Endothelial cell of umbilical vein (primary cell): ENCODE measurements around the gene CEMIP. TPM values are rescaled to one million over a fixed set of nuclear protein-coding genes. Genes with fewer than 3 reads are reported as not detected.

Source experiments
- BruUV-seq: library from RNA; stranded (reverse); fragments of 400-500 nt; replicated peaks from 2 replicates; lab custom pipeline; 2021; lab: Mats Ljungman, UMichigan
- CTCF ChIA-PET: fragments of 300-600, 350-600 bp; sonication (Branson Sonifier 250); formaldehyde crosslinking; loops from one replicate; lab custom pipeline; 2021; ENCODE audit warnings: antibody characterized with exemption, inconsistent platforms; lab: Charles Lee
- POLR2A ChIA-PET: fragments of 300-600, 350-600 bp; sonication (Branson Sonifier 250); formaldehyde crosslinking; loops from one replicate; lab custom pipeline; 2021; ENCODE audit warnings: antibody characterized with exemption, inconsistent platforms; lab: Charles Lee
- DNase-seq: peaks from one replicate; pipeline ENCODE4 v3.0.0-alpha.2; 2011; ENCODE audit warnings: low read depth, low spot score
- FAIRE-seq: peaks from 2 replicates; lab custom pipeline; 2011; peaks lifted over from hg19 to GRCh38; lab: Jason Lieb, UNC
- H2AFZ ChIP-seq: 2 replicates; pipeline ENCODE4 v1.6.0; 2012; ENCODE audit warnings: low read depth, low read length, control low read depth, inconsistent platforms
- H3K27ac ChIP-seq: 2 replicates; pipeline ENCODE4 v1.5.1; 2011; ENCODE audit warnings: low read depth, mild to moderate bottlenecking, control low read depth, low read length, moderate library complexity; ENCODE audit not compliant: insufficient read depth
- H3K27me3 ChIP-seq, 2 experiments: 2 replicates each; pipeline versions ENCODE4 v1.6.0 to v1.6.1; 2011; ENCODE audit warnings: low read length in 2 of 2, mixed read lengths in 1 of 2; ENCODE audit not compliant: control insufficient read depth in 2 of 2, insufficient read depth in 2 of 2
- H3K36me3 ChIP-seq, 2 experiments: 2 replicates in 1 of 2; 3 replicates in 1 of 2; pipeline ENCODE4 v1.5.1; 2011; ENCODE audit warnings: low read length in 2 of 2, mild to moderate bottlenecking in 1 of 2, moderate library complexity in 1 of 2; ENCODE audit not compliant: control insufficient read depth in 2 of 2, insufficient read depth in 2 of 2; ENCODE audit errors: extremely low read depth in 1 of 2
- H3K4me1 ChIP-seq: 3 replicates; pipeline ENCODE4 v1.5.1; 2011; ENCODE audit warnings: mild to moderate bottlenecking, low read length; ENCODE audit not compliant: control insufficient read depth, insufficient read depth; ENCODE audit errors: extremely low read depth
- H3K4me2 ChIP-seq: 2 replicates; pipeline ENCODE4 v1.6.1; 2011; ENCODE audit warnings: low read length, control low read depth, mixed read lengths; ENCODE audit not compliant: insufficient read depth
- H3K4me3 ChIP-seq, 3 experiments: fragments of 200-600 bp in 1 of 3; sonication (generic), shearing (Covaris generic) in 1 of 3; replicated peaks in 1 of 3; 2 replicates each; pipeline ENCODE4 v1.5.1; 2011 to 2016; ENCODE audit warnings: control low read depth in 3 of 3, low read length in 3 of 3, mild to moderate bottlenecking in 2 of 3, inconsistent platforms in 1 of 3, low read depth in 1 of 3, moderate library complexity in 1 of 3; ENCODE audit not compliant: insufficient read depth in 1 of 3
- H3K79me2 ChIP-seq: 2 replicates; pipeline ENCODE4 v1.6.0; 2012; ENCODE audit warnings: low read length, inconsistent platforms; ENCODE audit not compliant: control insufficient read depth, insufficient read depth
- H3K9ac ChIP-seq: replicated peaks from 2 replicates; pipeline ENCODE3; 2011; ENCODE audit warnings: low read length, control low read depth; ENCODE audit not compliant: insufficient read depth; ENCODE audit errors: extremely low read depth
- H3K9me1 ChIP-seq: replicated peaks from 3 replicates; pipeline ENCODE4 v1.6.0; 2011; ENCODE audit warnings: mild to moderate bottlenecking, low read length; ENCODE audit not compliant: control insufficient read depth, insufficient read depth; ENCODE audit errors: extremely low read depth
- H3K9me3 ChIP-seq: replicated peaks from 2 replicates; pipeline ENCODE4 v1.5.1; 2012; ENCODE audit warnings: low read length, inconsistent platforms; ENCODE audit not compliant: control insufficient read depth, insufficient read depth
- H4K20me1 ChIP-seq: replicated peaks from 2 replicates; pipeline ENCODE3; 2011; ENCODE audit warnings: mild to moderate bottlenecking, low read length; ENCODE audit not compliant: control insufficient read depth, insufficient read depth; ENCODE audit errors: extremely low read depth
- EZH2 ChIP-seq: IDR thresholded peaks from 2 replicates; pipeline ENCODE4 v1.6.1; 2012; ENCODE audit warnings: borderline replicate concordance, low read depth, mild to moderate bottlenecking, moderate library complexity, low read length, inconsistent platforms; ENCODE audit not compliant: severe bottlenecking
- FOS ChIP-seq: IDR thresholded peaks from 2 replicates; pipeline ENCODE4 v1.6.1; 2011; ENCODE audit warnings: mild to moderate bottlenecking, low read length, moderate library complexity, borderline replicate concordance; ENCODE audit not compliant: insufficient read depth
- GATA2 ChIP-seq: IDR thresholded peaks from 2 replicates; pipeline ENCODE4 v1.7.0; 2011; ENCODE audit warnings: low read depth, mild to moderate bottlenecking, moderate library complexity, mixed read lengths, low read length; ENCODE audit not compliant: insufficient read length, insufficient read depth
- JUN ChIP-seq: IDR thresholded peaks from 2 replicates; pipeline ENCODE4 v1.6.1; 2011; ENCODE audit warnings: borderline replicate concordance, low read depth; ENCODE audit not compliant: insufficient read length, insufficient read depth
- MYC ChIP-seq: IDR thresholded peaks from one replicate; pipeline ENCODE4 v1.6.1; 2011; ENCODE audit warnings: mild to moderate bottlenecking, low read depth, low read length
- POLR2A ChIP-seq: IDR thresholded peaks from 2 replicates; pipeline ENCODE4 v1.6.1; 2012; ENCODE audit warnings: low read depth, mild to moderate bottlenecking, control low read depth, low read length
- POLR2AphosphoS5 ChIP-seq: IDR thresholded peaks from 2 replicates; pipeline ENCODE4 v1.6.1; 2012; ENCODE audit warnings: low read depth, mild to moderate bottlenecking, control low read depth, low read length, moderate library complexity; ENCODE audit not compliant: insufficient read depth
- dilution Hi-C: fragments of 300-500 bp; cut with MboI; formaldehyde crosslinking; loops from one replicate; pipeline ENCODE4 v1.15.0; 2019; ENCODE audit warnings: low sequenced_read_pairs; ENCODE audit not compliant: extremely low pct_ligation_motif_present
- intact Hi-C: fragments of 100-400 bp; cut with micrococcal nuclease; formaldehyde crosslinking; loops from one replicate; pipeline ENCODE4 v1.10.0; 2022
- polyA plus RNA-seq, 4 experiments: library from polyadenylated mRNA; depleted of rRNA in 3 of 4; stranded (reverse) in 3 of 4; unstranded in 1 of 4; fragments of >200 nt; gene quantifications; 2 replicates each; pipeline versions ENCODE4 v1.2.1 to v1.2.3, GENCODE V29; 2011 to 2012; ENCODE audit warnings: missing spikeins in 1 of 4
- total RNA-seq: library from RNA; stranded (reverse); gene quantifications from 2 replicates; pipeline ENCODE4 v1.2.3, GENCODE V29; 2021
- TF ChIP-seq, protein P1 (sequence below), 2 donors: IDR thresholded peaks; 1 replicate in 1 of 2; 2 replicates in 1 of 2; pipeline ENCODE4 v1.5.1; 2011; ENCODE audit warnings: low read length in 2 of 2, mild to moderate bottlenecking in 2 of 2, moderate library complexity in 2 of 2, control low read depth in 1 of 2, inconsistent platforms in 1 of 2, low read depth in 1 of 2; ENCODE audit not compliant: insufficient read depth in 1 of 2; ENCODE audit errors: extremely low read depth in 1 of 2
- TF ChIP-seq, protein P2 (sequence below): IDR thresholded peaks from 2 replicates; pipeline ENCODE4 v1.6.1; 2011; ENCODE audit not compliant: insufficient read depth, insufficient read length

The CEMIP gene
- total and polyA plus RNA-seq, 2 donors (not counting 3 experiments of a cell fraction or from before 2014, with no cell fraction given) = 0.01 TPM; not detected in 1

DNA sequence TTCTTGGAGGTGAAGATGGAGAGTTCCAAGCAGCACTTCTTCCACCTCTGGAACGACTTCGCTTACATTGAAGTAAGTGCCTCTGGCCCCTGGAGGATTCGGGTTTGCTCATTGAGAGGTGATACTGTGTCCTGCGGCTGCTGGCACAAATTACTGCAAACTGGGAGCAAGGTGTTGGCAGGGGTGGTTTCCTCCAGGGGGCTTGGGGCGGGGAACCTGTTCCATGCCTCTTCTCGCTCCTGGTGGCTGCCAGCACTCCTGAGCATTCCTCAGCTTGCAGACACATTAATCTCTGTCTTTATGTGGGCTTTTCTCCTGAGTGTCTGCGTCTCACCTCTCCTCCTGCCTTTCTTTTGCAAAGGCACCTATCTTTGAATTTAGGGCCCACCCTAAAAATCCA is 163.1 kb downstream of the CEMIP start:
- no TSS peak for BruUV-seq
- H3K27ac ChIP-seq = no peak overlapping the region
- H3K79me2 ChIP-seq = no peaks in the 10 kb centered on the region
- dilution Hi-C loops = no loop called here
- no peaks in the 10 kb centered on the region for H3K4me1 ChIP-seq
- TF ChIP-seq, protein P1, sequence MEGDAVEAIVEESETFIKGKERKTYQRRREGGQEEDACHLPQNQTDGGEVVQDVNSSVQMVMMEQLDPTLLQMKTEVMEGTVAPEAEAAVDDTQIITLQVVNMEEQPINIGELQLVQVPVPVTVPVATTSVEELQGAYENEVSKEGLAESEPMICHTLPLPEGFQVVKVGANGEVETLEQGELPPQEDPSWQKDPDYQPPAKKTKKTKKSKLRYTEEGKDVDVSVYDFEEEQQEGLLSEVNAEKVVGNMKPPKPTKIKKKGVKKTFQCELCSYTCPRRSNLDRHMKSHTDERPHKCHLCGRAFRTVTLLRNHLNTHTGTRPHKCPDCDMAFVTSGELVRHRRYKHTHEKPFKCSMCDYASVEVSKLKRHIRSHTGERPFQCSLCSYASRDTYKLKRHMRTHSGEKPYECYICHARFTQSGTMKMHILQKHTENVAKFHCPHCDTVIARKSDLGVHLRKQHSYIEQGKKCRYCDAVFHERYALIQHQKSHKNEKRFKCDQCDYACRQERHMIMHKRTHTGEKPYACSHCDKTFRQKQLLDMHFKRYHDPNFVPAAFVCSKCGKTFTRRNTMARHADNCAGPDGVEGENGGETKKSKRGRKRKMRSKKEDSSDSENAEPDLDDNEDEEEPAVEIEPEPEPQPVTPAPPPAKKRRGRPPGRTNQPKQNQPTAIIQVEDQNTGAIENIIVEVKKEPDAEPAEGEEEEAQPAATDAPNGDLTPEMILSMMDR (IDR thresholded peaks at IDR 0.05; ENCODE audit: extremely low read depth in 1 of 2, insufficient read depth in 1 of 2, low read depth in 1 of 2, low read length in 2 of 2) = no peak
- no peak for TF ChIP-seq EZH2
- TF ChIP-seq MYC = no peak
- TF ChIP-seq, protein P2, sequence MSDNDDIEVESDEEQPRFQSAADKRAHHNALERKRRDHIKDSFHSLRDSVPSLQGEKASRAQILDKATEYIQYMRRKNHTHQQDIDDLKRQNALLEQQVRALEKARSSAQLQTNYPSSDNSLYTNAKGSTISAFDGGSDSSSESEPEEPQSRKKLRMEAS = no peak
- no peak for TF ChIP-seq POLR2AphosphoS5
- TF ChIP-seq FOS = no peak
- TF ChIP-seq JUN = no peak
- TF ChIP-seq POLR2A = no peak
- no peak for TF ChIP-seq GATA2
- DNase-seq (no peak), FAIRE-seq (no peak)
- no peaks in the 10 kb centered on the region for H3K9me3 ChIP-seq
- POLR2A ChIA-PET = no interaction called here
- H3K36me3 ChIP-seq = peaks cover 3 to 5% of the 10 kb centered on the region in 2 experiments
- H3K9me1 ChIP-seq = no peaks in the 10 kb centered on the region
- no peak overlapping the region for H2AFZ ChIP-seq
- intact Hi-C loops = no loop called here
- CTCF ChIA-PET = no interaction called here
- no peak overlapping the region for H3K4me3 ChIP-seq
- no peaks in the 10 kb centered on the region for H4K20me1 ChIP-seq
- no peak overlapping the region for H3K9ac ChIP-seq
- H3K4me2 ChIP-seq = no peak overlapping the region
- no peaks in the 10 kb centered on the region for H3K27me3 ChIP-seq
